ENCODE measurements around the gene TXNDC11.

TXNDC11 gene

GRCh38 chr16:11731222-11731621 is 11.4 kb downstream of the TXNDC11 start:
- no peak overlapping the region for H3K4me3 ChIP-seq (replicated peaks; ENCODE audit: insufficient read depth, low read length)
- H3K27ac ChIP-seq (replicated peaks) = no peak overlapping the region
- DNase-seq (ENCODE audit: low read depth in 1 of 2, low spot score in 1 of 2) = no peak
- TF ChIP-seq SPI1 (IDR thresholded peaks at IDR 0.05; ENCODE audit: borderline replicate concordance, low read depth) = no peak
- no peak for TF ChIP-seq POLR2AphosphoS5 (IDR thresholded peaks at IDR 0.05; ENCODE audit: low read depth)
- no peak for TF ChIP-seq GABPA (IDR thresholded peaks at IDR 0.05; ENCODE audit: low read depth)
- TF ChIP-seq REST (IDR thresholded peaks at IDR 0.05; ENCODE audit: insufficient replicate concordance, low read depth) = no peak
- TF ChIP-seq CTCF (IDR thresholded peaks at IDR 0.05; ENCODE audit: insufficient read depth, low read length) = no peak
- no peaks in the 10 kb centered on the region for H3K27me3 ChIP-seq (ENCODE audit: insufficient read depth, poor library complexity, severe bottlenecking)

- DNase-seq (ENCODE audit: low read depth in 1 of 2, low spot score in 1 of 2) = no peak
- Histone ChIP-seq H3K27ac (replicated peaks) (no peak overlapping the region), H3K27me3 (ENCODE audit: insufficient read depth, poor library complexity, severe bottlenecking) (no peaks in the 10 kb centered on the region), H3K4me3 (replicated peaks; ENCODE audit: insufficient read depth, low read length) (no peak overlapping the region)
- TF ChIP-seq SPI1 (IDR thresholded peaks at IDR 0.05; ENCODE audit: borderline replicate concordance, low read depth) (no peak), POLR2AphosphoS5 (IDR thresholded peaks at IDR 0.05; ENCODE audit: low read depth) (no peak), REST (IDR thresholded peaks at IDR 0.05; ENCODE audit: insufficient replicate concordance, low read depth) (no peak), CTCF (IDR thresholded peaks at IDR 0.05; ENCODE audit: insufficient read depth, low read length) (no peak), GABPA (IDR thresholded peaks at IDR 0.05; ENCODE audit: low read depth) (no peak)
Measured at GRCh38 chr16:11729787-11730186, 12.9 kb downstream of the TXNDC11 start.

GRCh38 chr16:11727796-11728543 is 14.7 kb downstream of the TXNDC11 start:
- H3K4me3 ChIP-seq (replicated peaks; ENCODE audit: insufficient read depth, low read length) = no peak overlapping the region
- no peaks in the 10 kb centered on the region for H3K27me3 ChIP-seq (ENCODE audit: insufficient read depth, poor library complexity, severe bottlenecking)
- TF ChIP-seq REST (IDR thresholded peaks at IDR 0.05; ENCODE audit: insufficient replicate concordance, low read depth) = no peak
- TF ChIP-seq SPI1 (IDR thresholded peaks at IDR 0.05; ENCODE audit: borderline replicate concordance, low read depth) = peak; percentile 51; the same call in 1 of the 2 replicates
- no peak overlapping the region; the same call in 1 of the 2 replicates for H3K27ac ChIP-seq (replicated peaks)
- DNase-seq (ENCODE audit: low read depth in 1 of 2, low spot score in 1 of 2) = peak in 1 of 2 experiments; percentile 64

All from HL-60 (cell line).